ENCODE measurements around the gene SYPL1.

DNA sequence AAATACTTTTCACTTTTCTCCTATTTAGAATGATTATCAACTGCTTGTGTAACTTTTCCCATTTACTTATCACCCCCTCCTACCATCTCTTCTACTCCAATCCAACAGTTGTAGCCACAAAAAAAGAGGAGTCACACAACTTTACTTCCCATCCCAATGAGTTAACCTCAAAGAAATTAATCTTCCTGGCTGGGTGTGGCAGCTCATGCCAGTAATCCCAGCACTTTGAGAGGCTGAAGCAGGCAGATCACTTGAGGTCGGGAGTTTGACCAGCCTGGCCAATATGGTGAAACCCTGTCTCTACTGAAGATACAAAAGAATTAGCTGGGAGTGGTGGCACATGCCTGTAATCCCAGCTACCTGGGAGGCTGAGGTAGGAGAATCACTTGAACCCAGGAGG is 19.9 kb downstream of the SYPL1 start:
- TF ChIP-seq, protein P1, sequence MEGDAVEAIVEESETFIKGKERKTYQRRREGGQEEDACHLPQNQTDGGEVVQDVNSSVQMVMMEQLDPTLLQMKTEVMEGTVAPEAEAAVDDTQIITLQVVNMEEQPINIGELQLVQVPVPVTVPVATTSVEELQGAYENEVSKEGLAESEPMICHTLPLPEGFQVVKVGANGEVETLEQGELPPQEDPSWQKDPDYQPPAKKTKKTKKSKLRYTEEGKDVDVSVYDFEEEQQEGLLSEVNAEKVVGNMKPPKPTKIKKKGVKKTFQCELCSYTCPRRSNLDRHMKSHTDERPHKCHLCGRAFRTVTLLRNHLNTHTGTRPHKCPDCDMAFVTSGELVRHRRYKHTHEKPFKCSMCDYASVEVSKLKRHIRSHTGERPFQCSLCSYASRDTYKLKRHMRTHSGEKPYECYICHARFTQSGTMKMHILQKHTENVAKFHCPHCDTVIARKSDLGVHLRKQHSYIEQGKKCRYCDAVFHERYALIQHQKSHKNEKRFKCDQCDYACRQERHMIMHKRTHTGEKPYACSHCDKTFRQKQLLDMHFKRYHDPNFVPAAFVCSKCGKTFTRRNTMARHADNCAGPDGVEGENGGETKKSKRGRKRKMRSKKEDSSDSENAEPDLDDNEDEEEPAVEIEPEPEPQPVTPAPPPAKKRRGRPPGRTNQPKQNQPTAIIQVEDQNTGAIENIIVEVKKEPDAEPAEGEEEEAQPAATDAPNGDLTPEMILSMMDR (IDR thresholded peaks at IDR 0.05) = no peak
- no peak for TF ChIP-seq POLR2AphosphoS5 (IDR thresholded peaks at IDR 0.05; ENCODE audit: insufficient read depth in 1 of 2, low read depth in 1 of 2)
- no peak for TF ChIP-seq POLR2A (IDR thresholded peaks at IDR 0.05)

Measured in vagina (tissue), 2 donors.